ENCODE measurements around the gene SCAMP3. TPM values are rescaled to one million over a fixed set of nuclear protein-coding genes. Genes with fewer than 3 reads are reported as not detected.

SCAMP3 gene
- total and polyA plus RNA-seq, 3 donors from 2014 or later = 63.0 to 80.6 (median 70.9) TPM

GRCh38 chr1:155305881-155306391, 43.8 kb upstream of the SCAMP3 start:
- intact Hi-C loops (cut with DNase I; ENCODE audit: low total_unique reads) = no loop called here

GRCh38 chr1:155304558-155305063, 42.5 kb upstream of the SCAMP3 start:
- Histone ChIP-seq H3K27ac (no peak overlapping the region), H3K9me3 (no peaks in the 10 kb centered on the region), H3K4me1 (peaks cover 6% of the 10 kb centered on the region), H3K36me3 (ENCODE audit: low read depth, missing control alignments) (no peaks in the 10 kb centered on the region), H3K27me3 (no peaks in the 10 kb centered on the region), H3K4me3 (no peak overlapping the region)
- intact Hi-C loops (cut with DNase I; ENCODE audit: low total_unique reads) = no loop called here
- no peak for DNase-seq
- WGBS, 2 donors = 81 to 85% methylated on average over 11 of the region's 11 CpGs
- TF ChIP-seq CTCF (IDR thresholded peaks at IDR 0.05) (no peak), POLR2A (IDR thresholded peaks at IDR 0.05) (no peak)

More at GRCh38 chr1:155305881-155306391, 43.8 kb upstream of the SCAMP3 start:
- H3K27me3 ChIP-seq = no peaks in the 10 kb centered on the region
- DNase-seq = no peak
- H3K4me3 ChIP-seq = no peak overlapping the region
- H3K4me1 ChIP-seq = peaks cover 9% of the 10 kb centered on the region
- no peaks in the 10 kb centered on the region for H3K9me3 ChIP-seq
- no peak overlapping the region for H3K27ac ChIP-seq
- 78 to 84% methylated on average over 6 to 7 of the region's 7 CpGs for WGBS, 2 donors
- H3K36me3 ChIP-seq (ENCODE audit: low read depth, missing control alignments) = no peaks in the 10 kb centered on the region
- TF ChIP-seq CTCF (IDR thresholded peaks at IDR 0.05) (no peak), POLR2A (IDR thresholded peaks at IDR 0.05) (no peak)

- H3K9me3 ChIP-seq = no peaks in the 10 kb centered on the region
- H3K4me3 ChIP-seq = no peak within 1 kb of the TSS
- intact Hi-C loops (cut with DNase I; ENCODE audit: low total_unique reads) = no loop called here
- H3K27ac ChIP-seq = no peak within 1 kb of the TSS
- TF ChIP-seq CTCF (IDR thresholded peaks at IDR 0.05) (no peak), POLR2A (IDR thresholded peaks at IDR 0.05) (no peak)
- H3K27me3 ChIP-seq = no peaks in the 10 kb centered on the region
- DNase-seq = no peak
- 82 to 83% methylated on average over 5 of the region's 5 CpGs for whole genome bisulfite sequencing, 2 donors
- no peaks in the 10 kb centered on the region for H3K36me3 ChIP-seq (ENCODE audit: low read depth, missing control alignments)
- H3K4me1 ChIP-seq = no peaks in the 10 kb centered on the region
Measured at GRCh38 chr1:155301342-155301841, 39.2 kb upstream of the SCAMP3 start, which contains the start of gene PKLR. PKLR (minus strand) TSS chr1:155301438; CDS start chr1:155301395, 43 bp downstream.

- H3K4me1 ChIP-seq = no peaks in the 10 kb centered on the region
- intact Hi-C loops (cut with DNase I; ENCODE audit: low total_unique reads) = no loop called here
- H3K9me3 ChIP-seq = no peaks in the 10 kb centered on the region
- no peaks in the 10 kb centered on the region for H3K27me3 ChIP-seq
- no peak for DNase-seq
- no peak overlapping the region for H3K4me3 ChIP-seq
- WGBS, 2 donors = 90 to 93% methylated on average over 9 of the region's 9 CpGs
- TF ChIP-seq POLR2A (IDR thresholded peaks at IDR 0.05) (no peak), CTCF (IDR thresholded peaks at IDR 0.05) (no peak)
- no peak overlapping the region for H3K27ac ChIP-seq
- no peaks in the 10 kb centered on the region for H3K36me3 ChIP-seq (ENCODE audit: low read depth, missing control alignments)
Measured at GRCh38 chr1:155300553-155301329, 38.6 kb upstream of the SCAMP3 start.
